Lower leg skin (tissue), 3 donors: ENCODE results near the gene CCPG1.

Experiments used
- POLR2A ChIP-seq, 2 donors: fragments of 450-650 bp; IDR thresholded peaks; one replicate each; pipeline ENCODE4 v1.6.1; 2016 to 2017; ENCODE audit warnings: antibody characterized with exemption in 2 of 2, mild to moderate bottlenecking in 1 of 2, moderate library complexity in 1 of 2
- TF ChIP-seq, protein P1 (sequence below), 3 donors: fragments of 450-650 bp; IDR thresholded peaks; one replicate each; pipeline ENCODE4 v1.5.1; 2016; ENCODE audit warnings: antibody characterized with exemption in 3 of 3, mild to moderate bottlenecking in 3 of 3, moderate library complexity in 2 of 3

GRCh38 chr15:55318588-55319494 lies 89.3 kb downstream of the CCPG1 start, which contains the start of the genes PIGB and PIGBOS1:
- TF ChIP-seq, protein P1, sequence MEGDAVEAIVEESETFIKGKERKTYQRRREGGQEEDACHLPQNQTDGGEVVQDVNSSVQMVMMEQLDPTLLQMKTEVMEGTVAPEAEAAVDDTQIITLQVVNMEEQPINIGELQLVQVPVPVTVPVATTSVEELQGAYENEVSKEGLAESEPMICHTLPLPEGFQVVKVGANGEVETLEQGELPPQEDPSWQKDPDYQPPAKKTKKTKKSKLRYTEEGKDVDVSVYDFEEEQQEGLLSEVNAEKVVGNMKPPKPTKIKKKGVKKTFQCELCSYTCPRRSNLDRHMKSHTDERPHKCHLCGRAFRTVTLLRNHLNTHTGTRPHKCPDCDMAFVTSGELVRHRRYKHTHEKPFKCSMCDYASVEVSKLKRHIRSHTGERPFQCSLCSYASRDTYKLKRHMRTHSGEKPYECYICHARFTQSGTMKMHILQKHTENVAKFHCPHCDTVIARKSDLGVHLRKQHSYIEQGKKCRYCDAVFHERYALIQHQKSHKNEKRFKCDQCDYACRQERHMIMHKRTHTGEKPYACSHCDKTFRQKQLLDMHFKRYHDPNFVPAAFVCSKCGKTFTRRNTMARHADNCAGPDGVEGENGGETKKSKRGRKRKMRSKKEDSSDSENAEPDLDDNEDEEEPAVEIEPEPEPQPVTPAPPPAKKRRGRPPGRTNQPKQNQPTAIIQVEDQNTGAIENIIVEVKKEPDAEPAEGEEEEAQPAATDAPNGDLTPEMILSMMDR (IDR thresholded peaks at IDR 0.05) = no peak
- TF ChIP-seq POLR2A (IDR thresholded peaks at IDR 0.05) = no peak
